Astrocyte (in vitro differentiated cells and primary cell): ENCODE results near the gene GZMM. TPM values are rescaled to one million over a fixed set of nuclear protein-coding genes. Genes with fewer than 3 reads are reported as not detected.

Experiments used
- DNase-seq: peaks from one replicate; pipeline ENCODE4 v3.0.0-alpha.2; 2010; ENCODE audit warnings: low read depth
- FAIRE-seq: peaks from 2 replicates; lab custom pipeline; 2011; peaks lifted over from hg19 to GRCh38; lab: Jason Lieb, UNC
- H2AFZ ChIP-seq: 2 replicates; pipeline ENCODE4 v1.6.0; 2012; ENCODE audit warnings: low read depth, low read length, inconsistent platforms
- H3K27ac ChIP-seq: 2 replicates; pipeline ENCODE4 v1.5.1; 2011; ENCODE audit warnings: low read depth, low read length, inconsistent platforms
- H3K27me3 ChIP-seq: 2 replicates; pipeline ENCODE4 v1.6.0; 2011; ENCODE audit warnings: low read length, inconsistent platforms; ENCODE audit not compliant: insufficient read depth
- H3K36me3 ChIP-seq: 2 replicates; pipeline ENCODE4 v1.5.1; 2011; ENCODE audit warnings: low read length, inconsistent platforms; ENCODE audit not compliant: insufficient read depth
- H3K4me1 ChIP-seq: 2 replicates; pipeline ENCODE4 v1.5.1; 2011; ENCODE audit warnings: low read length, inconsistent platforms; ENCODE audit not compliant: insufficient read depth
- H3K4me2 ChIP-seq: 2 replicates; pipeline ENCODE4 v1.6.0; 2012; ENCODE audit warnings: low read length, inconsistent platforms
- H3K4me3 ChIP-seq: 2 replicates; pipeline ENCODE4 v1.5.1; 2011; ENCODE audit warnings: low read depth, mild to moderate bottlenecking, low read length, inconsistent platforms; ENCODE audit not compliant: insufficient read depth
- H3K79me2 ChIP-seq: 2 replicates; pipeline ENCODE4 v1.6.0; 2012; ENCODE audit warnings: mild to moderate bottlenecking, low read length, inconsistent platforms; ENCODE audit not compliant: insufficient read depth
- H3K9ac ChIP-seq: 2 replicates; pipeline ENCODE4 v1.6.0; 2012; ENCODE audit warnings: mild to moderate bottlenecking, low read length, inconsistent platforms
- H3K9me3 ChIP-seq: 2 replicates; pipeline ENCODE4 v1.5.1; 2012; ENCODE audit warnings: low read depth, mild to moderate bottlenecking, low read length, inconsistent platforms; ENCODE audit not compliant: insufficient read depth
- H4K20me1 ChIP-seq: 2 replicates; pipeline ENCODE4 v1.6.0; 2012; ENCODE audit warnings: low read length, inconsistent platforms; ENCODE audit not compliant: insufficient read depth
- H3K27ac Mint-ChIP-seq: one replicate; pipeline ENCODE4 v1.8.0; 2021; ENCODE audit warnings: mild to moderate bottlenecking, mixed read lengths; ENCODE audit not compliant: unreplicated experiment
- H3K27me3 Mint-ChIP-seq: one replicate; pipeline ENCODE4 v1.8.0; 2021; ENCODE audit warnings: low read depth, mixed read lengths; ENCODE audit not compliant: unreplicated experiment
- H3K36me3 Mint-ChIP-seq: one replicate; pipeline ENCODE4 v1.8.0; 2021; ENCODE audit warnings: low read depth, mixed read lengths; ENCODE audit not compliant: unreplicated experiment
- H3K4me1 Mint-ChIP-seq: one replicate; pipeline ENCODE4 v1.8.0; 2021; ENCODE audit warnings: low read depth, mixed read lengths; ENCODE audit not compliant: unreplicated experiment
- H3K4me3 Mint-ChIP-seq: one replicate; pipeline ENCODE4 v1.8.0; 2021; ENCODE audit warnings: mild to moderate bottlenecking, moderate library complexity, mixed read lengths; ENCODE audit not compliant: unreplicated experiment
- H3K9me3 Mint-ChIP-seq: one replicate; pipeline ENCODE4 v1.8.0; 2021; ENCODE audit warnings: mild to moderate bottlenecking, mixed read lengths; ENCODE audit not compliant: unreplicated experiment
- CTCF ChIP-seq: IDR thresholded peaks from 2 replicates; pipeline ENCODE4 v1.5.1; 2011; ENCODE audit warnings: low read depth, mild to moderate bottlenecking, inconsistent platforms, low read length, moderate library complexity; ENCODE audit not compliant: insufficient read depth
- EZH2 ChIP-seq: IDR thresholded peaks from 2 replicates; pipeline ENCODE4 v1.6.1; 2012; ENCODE audit warnings: mild to moderate bottlenecking, low read length, inconsistent platforms; ENCODE audit not compliant: insufficient read depth
- total RNA-seq: library from RNA; stranded (reverse); gene quantifications from 2 replicates; pipeline ENCODE4 v1.2.1, GENCODE V29; 2021

The GZMM gene
- total RNA-seq, 1 donor from 2014 or later = 0.70 TPM

GRCh38 chr19:542173-542866 is 1.5 kb upstream of the GZMM start:
- H3K4me1 Mint-ChIP-seq = no peaks in the 10 kb centered on the region
- H3K4me3 ChIP-seq = no peak overlapping the region
- H3K27me3 Mint-ChIP-seq = no peaks in the 10 kb centered on the region
- H3K4me2 ChIP-seq = no peak overlapping the region
- peaks cover 12% of the 10 kb centered on the region for H3K79me2 ChIP-seq
- peak overlapping the region; percentile 41 for H3K27ac Mint-ChIP-seq
- TF ChIP-seq EZH2 = no peak
- TF ChIP-seq CTCF = no peak
- H3K27ac ChIP-seq = no peak overlapping the region
- no peaks in the 10 kb centered on the region for H3K9me3 Mint-ChIP-seq
- no peak for FAIRE-seq
- peaks cover 2% of the 10 kb centered on the region for H3K36me3 Mint-ChIP-seq
- no peak overlapping the region for H2AFZ ChIP-seq
- no peaks in the 10 kb centered on the region for H3K36me3 ChIP-seq
- no peak for DNase-seq
- no peak overlapping the region for H3K4me3 Mint-ChIP-seq
- no peak overlapping the region for H3K9ac ChIP-seq
- H3K27me3 ChIP-seq = no peaks in the 10 kb centered on the region
- no peaks in the 10 kb centered on the region for H3K4me1 ChIP-seq
- peaks cover 27% of the 10 kb centered on the region for H4K20me1 ChIP-seq
- H3K9me3 ChIP-seq = no peaks in the 10 kb centered on the region

- Histone ChIP-seq H3K27ac (no peak overlapping the region), H3K36me3 (no peaks in the 10 kb centered on the region), H3K4me2 (no peak overlapping the region), H3K27me3 (no peaks in the 10 kb centered on the region), H4K20me1 (peaks cover 4% of the 10 kb centered on the region), H2AFZ (no peak overlapping the region), H3K9ac (no peak overlapping the region), H3K4me3 (no peak overlapping the region), H3K79me2 (no peaks in the 10 kb centered on the region), H3K9me3 (no peaks in the 10 kb centered on the region), H3K4me1 (no peaks in the 10 kb centered on the region)
- TF ChIP-seq CTCF (no peak), EZH2 (no peak)
- Mint-ChIP-seq H3K36me3 (peaks cover 2% of the 10 kb centered on the region), H3K9me3 (no peaks in the 10 kb centered on the region), H3K4me3 (no peak overlapping the region), H3K27me3 (no peaks in the 10 kb centered on the region), H3K4me1 (no peaks in the 10 kb centered on the region), H3K27ac (no peak overlapping the region)
- FAIRE-seq = no peak
- no peak for DNase-seq
Measured at GRCh38 chr19:547117-547516, 3.3 kb downstream of the GZMM start.
